Measurements from ENCODE around the gene KCND2.
"Not testable (repeated sequence)": the region's sequence is repeated elsewhere in the genome, so short reads cannot be mapped to it uniquely, and the experiment has no call there.

Gene KCND2

DNA sequence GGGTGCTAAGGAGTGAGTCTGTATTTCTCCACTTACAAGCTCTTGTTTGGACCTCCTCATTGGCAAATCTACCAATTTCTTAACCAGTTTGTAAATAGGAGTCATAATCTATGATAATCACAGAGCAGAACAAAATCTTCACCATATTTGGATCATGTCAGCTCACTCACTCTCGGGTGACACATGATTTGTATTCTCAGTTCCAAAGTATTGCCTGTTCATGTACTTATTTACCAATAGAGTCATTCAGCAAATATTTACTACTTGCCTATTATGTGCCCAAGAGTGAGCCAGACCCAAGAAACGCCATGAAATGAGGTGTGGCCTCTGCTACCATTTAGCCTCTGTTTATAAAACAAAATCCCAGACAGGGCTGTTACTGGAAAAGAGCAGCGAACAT lies 470.2 kb downstream of the KCND2 start:
- DNase-seq (ENCODE audit: low read depth) = no peak

DNA sequence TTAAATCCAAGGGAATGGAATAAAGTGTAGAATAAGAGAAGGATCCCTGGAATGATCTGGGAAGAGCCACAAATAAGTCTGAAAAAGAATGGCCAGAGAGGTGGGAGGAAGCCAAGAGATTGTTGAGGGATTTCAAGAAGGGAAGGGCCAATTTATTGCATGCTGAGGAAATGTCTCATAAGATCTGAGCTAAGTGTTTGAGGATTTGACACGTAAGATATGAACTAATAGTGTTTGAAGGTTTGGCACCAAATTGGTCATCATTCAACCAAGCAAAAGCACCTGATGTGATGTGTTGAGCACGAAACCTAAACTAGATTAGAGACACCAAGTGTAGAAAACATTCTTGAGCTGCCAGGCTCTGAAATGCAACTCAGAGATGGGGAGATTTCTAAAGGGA lies 487.1 kb downstream of the KCND2 start:
- DNase-seq (ENCODE audit: low read depth) = no peak

DNA sequence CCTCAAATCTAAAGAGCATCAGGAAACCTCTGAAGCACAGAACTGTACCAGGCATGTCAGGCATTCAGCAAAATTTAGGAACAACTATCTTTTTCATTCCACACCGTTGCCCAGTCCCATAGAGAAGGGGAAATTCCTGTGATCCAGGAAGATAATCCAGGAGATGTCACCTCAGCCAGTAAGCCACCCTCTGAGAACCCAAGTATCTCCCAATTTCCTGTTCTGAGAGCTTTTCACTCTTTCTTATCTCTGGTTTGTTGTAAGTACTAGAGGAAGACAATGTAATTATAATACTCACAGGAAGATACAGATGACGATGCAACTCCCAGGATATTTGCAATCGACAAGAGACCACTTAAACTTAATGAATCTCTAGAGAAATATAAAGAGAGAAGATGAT lies 487.9 kb downstream of the KCND2 start:
- no peak for DNase-seq (ENCODE audit: low read depth)

DNA sequence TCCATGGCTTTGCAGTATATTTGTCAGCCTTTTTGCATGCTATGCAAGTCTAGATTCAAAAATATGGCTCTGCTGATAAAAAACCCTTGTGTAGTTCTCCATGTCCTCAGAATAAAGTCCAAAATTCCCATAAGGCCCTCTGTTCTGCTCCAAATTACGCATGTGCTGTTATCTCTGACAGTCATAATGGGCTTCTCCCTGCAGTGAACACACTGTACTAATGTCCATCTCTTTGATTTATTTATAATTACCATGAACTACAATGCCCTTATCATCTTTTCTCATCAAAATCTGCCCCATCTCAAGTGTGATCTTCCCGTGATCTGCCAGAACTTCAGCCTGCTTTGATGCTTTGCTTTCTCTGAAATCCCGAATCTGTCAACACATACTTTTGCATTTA lies 497.2 kb downstream of the KCND2 start:
- no peak for DNase-seq (ENCODE audit: low read depth)

DNA sequence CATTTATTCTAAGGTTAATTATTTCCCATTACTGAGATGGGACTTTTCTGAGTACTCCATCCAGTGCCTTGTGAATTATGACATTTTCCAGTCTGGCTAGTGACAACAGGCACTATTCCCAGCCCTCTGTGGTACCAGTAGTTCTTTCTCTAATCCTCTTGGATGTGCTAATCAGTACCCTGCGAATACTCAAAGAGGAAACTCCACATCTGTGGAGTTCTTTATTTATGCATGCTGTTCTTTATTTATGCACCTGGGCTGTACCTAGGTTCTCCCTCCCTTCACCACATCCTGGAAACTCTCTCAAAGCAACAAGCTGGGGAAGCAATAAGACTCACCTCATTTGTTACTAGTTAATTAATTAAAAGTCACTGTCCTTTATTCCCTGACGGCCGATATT lies 501.5 kb downstream of the KCND2 start:
- DNase-seq (ENCODE audit: low read depth) = no peak

DNA sequence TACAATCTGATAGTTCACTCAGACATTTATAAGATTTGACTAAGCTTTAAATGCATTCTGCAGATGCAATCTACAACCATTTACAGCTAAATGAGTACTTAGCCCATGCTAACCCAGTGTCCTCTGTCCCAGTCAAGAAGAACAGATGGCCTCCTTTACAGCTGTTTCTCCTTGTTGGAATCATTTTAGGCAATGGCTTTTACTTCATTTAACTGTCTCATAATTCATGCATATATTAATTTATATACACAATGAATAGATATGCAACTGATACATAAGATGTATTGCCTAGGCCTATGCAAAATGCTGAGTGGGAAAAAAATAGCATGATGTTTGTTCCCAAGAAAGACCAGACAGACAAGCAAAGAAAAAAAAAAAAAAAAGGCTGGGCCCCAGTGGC lies 502.8 kb downstream of the KCND2 start:
- DNase-seq (ENCODE audit: low read depth) = no peak

DNA sequence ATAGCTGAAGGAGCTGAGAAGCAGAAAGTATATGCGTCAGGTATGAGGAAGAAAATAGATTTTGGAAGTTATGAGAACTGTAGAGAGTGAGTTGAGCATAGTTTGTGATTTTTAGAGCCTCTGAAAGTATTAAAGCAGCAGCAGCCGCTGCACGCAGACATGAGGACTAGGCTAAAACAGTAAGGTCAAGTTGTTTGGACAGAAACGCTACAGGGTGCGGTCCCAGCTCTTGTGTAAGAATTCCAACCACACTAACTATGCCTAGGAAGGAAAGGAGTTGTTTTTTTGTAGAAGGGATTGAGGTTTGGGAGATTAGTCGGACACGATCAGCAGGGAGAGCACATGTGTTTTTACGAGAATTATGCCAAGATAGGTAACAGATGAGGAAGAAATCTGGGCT lies 506.1 kb downstream of the KCND2 start:
- DNase-seq (ENCODE audit: low read depth) = not testable (repeated sequence)

DNA sequence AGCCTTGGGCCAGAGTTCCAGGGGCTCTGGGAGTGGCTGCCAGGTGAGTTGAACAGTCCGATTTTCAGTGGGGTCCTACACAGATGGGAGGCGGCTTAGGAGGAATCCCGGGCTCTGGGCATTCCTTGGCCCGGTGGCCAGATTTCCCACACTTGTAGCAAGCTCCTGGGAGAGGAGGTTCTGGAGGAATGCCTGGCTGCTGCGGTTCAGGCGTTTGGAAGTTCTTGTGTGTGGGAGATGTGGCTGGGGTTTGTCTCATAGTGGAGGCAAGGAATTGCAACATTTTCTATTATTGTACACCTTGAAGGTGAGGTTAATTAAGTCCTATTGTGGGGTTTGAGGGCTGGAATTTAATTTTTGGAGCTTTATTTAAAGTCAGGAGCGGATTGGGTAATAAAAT lies 507.5 kb downstream of the KCND2 start:
- not testable (repeated sequence) for DNase-seq (ENCODE audit: low read depth)

DNA sequence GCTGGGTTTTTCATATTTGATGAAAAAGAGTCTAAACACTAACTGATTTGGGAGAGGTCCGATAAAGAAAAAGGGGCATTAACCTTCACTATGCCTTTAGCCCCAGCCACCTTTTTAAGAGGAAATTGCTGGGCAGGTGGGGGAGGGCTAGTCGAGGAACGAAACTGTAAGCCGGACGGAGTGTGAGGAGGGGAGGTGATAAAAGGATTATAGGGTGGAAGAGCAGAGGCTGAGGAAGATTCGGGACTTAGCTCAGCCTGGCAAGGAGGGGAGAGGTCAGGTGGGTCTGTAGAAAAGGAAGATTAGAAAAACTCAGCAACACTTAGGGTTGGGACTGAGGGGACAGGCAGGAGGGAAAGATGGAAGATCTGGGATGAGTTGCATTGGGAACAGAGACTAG lies 508.0 kb downstream of the KCND2 start:
- no peak for DNase-seq (ENCODE audit: low read depth)

DNA sequence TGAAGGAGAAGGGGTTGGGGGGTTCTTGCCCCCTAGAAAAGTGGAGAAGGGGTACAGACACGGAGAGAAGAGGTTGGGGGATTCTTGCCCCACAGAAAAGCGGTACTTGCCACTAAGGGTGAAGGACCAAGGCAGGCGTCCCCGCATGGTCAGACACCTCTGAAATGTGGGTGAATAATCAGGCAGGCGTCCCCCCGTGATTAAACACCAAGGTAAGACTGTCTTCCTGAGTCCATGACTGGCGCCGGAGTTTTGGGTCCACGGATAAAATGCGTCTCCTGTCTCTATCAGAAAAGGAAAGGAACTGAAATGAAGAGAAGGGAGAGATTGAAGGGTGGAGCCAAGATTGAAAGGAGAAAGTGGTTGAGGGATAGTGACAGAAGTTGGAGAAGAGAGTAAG lies 508.9 kb downstream of the KCND2 start:
- not testable (repeated sequence) for DNase-seq (ENCODE audit: low read depth)

DNA sequence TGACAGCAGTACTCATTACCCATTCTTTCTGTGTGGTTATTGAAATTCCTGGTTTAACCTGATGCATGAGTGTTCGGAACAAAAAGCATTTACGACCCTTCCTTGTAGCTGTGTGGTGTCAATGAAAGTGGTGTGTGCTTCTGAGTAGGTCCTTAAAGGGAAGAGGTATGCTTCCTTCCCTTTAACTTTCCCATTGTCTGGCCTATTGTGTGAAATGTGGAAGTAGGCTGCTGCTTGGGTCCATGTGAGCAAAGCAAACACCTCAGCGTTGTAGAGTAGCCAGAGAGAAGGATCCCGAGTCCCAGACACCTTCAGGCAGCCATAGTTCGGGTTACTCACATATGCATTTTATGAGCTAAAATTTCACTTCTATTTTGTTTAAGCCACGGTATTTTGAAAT lies 510.3 kb downstream of the KCND2 start:
- DNase-seq (ENCODE audit: low read depth) = no peak

DNA sequence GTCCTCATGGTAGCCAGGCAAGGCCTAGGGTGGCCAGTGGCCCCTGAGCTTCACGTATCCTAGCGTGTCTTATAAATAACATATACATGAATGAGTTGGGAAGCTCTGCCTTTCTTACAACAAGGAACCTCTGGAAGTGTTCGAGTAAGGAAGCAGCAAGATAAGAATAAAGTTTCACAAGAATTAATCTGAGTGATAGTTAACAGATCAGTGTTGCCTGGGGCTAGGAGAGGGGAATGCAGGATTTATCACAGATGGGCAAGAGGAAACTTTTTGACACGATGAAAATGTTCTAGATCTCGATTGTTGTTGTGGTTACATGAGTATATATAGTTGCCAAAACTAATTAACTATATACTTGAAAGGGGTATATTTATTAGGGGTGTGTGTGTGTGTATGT lies 510.7 kb downstream of the KCND2 start:
- DNase-seq (ENCODE audit: low read depth) = no peak

DNA sequence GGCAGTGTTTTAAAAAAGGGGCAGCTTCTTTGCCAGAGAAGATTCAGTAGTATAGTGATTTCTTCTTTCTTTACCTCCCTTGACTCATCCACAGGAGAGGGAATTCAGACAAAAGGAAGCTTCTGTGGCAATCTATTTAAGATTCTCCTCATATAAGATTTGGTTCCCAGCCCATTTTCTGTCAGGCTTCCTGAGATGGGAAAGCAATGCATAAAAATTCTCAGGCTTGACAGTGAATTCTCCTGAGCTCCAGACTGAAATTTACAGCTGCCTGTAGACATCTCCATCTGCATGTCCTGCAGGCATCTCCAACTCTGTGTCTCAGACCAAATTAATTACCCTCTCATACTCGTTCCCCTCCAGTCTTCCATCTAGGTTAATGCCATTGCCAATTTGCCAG lies 512.1 kb downstream of the KCND2 start:
- no peak for DNase-seq (ENCODE audit: low read depth)

DNA sequence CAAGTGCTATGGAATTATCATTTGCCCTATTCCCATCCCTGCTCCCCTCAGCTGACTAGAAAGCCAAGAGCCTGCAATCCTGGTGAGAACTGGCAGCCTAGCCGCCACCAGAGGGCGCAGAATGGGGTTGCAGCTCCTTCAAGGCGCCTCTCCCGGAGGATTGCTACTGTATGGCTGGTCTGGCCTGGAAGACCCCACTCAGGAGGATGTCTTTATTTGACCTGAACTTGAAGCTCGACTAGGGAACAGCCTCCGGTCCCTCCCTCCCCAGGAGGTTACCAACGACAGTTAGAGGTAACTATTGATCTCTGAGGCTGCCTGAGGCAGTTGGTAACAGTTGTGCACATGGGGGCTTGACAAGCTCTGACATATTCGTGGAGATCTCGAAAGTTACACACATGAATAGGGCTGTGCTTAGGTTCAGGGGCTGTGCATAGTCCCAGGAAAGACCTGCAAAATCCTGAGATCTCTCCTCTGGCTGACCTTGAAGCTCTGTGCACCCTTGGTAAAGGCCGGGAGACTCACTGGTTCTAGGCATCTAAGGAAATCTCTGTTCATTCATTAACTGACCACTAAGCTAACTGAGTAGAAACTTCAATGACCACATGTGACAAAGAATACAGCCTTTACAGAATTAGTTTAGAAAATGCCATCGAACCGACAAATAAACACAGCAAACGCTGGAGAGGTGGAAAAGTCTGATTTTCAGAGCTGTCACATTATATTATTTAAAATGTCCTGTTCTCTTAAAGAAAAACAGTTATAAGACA lies 519.3 kb downstream of the KCND2 start:
- DNase-seq (ENCODE audit: low read depth) = peak; percentile 47

DNA sequence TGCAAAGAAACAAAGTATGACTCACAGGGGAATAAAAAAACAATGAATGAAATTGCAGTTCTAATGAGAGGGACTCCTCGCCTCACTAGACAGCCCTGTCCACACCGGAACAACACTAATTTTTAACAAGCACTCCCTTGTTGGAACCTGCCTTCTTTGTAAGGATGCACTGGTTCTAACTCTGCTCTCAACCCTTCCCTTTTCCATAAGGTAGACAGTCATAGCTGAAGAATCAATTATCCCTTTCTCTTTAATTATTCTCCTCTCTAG lies 519.8 kb downstream of the KCND2 start:
- DNase-seq (ENCODE audit: low read depth) = no peak

DNA sequence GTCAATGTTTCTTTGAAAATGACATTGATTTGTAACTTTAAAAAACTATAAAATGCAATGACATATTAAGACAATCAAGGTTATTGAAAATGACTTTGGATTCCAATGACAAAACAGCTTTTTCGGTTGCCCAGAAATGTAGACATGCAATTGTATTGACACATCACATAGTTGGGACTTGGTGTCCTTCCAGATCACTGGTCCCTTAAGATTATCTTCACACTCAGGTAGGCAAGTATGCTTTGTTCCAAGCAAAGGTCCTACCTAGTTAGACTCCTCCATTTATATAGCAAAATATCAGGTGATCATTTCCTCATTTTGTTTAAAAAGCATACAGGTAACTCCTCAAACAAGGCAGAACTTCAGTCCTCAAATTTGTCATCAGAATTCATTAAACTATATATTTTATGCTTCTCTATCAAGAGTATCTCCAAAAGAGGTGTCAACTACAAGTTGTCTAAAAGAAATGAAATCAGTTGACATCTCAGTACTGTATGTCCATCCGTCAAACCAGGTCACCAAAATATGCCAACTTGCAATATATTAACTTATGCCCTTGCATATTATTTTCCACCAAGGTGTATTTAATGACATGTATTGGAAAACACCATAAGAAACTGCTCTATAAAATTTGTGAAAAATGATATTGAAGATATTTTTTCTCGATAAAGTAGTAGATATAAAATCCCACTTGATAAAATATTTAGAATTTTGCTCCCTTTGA lies 520.4 kb downstream of the KCND2 start:
- no peak for DNase-seq (ENCODE audit: low read depth)

DNA sequence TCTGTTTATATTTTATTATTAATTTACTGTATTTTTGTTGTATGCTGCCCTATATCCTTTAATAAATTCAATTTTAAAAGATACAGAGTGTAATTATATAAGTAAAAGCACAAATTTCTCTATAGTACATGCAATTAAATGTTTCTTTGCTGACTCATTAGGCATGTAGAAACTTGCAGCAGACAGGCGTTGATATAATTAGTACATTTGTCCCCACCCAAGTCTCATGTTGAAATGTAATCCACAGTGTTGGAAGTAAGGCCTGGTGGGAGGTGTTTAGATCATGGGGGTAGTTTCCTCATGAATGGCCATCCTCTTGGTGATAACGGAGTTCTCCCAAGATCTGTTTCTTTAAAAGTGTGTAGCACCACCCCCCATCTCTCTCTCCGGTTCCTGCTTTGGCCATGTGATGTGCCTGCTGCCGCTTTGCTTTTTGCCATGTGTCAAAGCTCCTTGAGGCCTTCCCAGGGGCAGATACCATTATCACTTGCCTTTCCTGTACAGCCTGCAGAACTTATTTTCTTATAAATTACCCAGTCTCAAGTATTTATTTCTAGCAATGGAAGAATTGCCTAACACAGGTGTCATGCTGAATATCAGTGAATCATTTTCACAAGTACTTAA lies 521.2 kb downstream of the KCND2 start:
- DNase-seq (ENCODE audit: low read depth) = no peak

DNA sequence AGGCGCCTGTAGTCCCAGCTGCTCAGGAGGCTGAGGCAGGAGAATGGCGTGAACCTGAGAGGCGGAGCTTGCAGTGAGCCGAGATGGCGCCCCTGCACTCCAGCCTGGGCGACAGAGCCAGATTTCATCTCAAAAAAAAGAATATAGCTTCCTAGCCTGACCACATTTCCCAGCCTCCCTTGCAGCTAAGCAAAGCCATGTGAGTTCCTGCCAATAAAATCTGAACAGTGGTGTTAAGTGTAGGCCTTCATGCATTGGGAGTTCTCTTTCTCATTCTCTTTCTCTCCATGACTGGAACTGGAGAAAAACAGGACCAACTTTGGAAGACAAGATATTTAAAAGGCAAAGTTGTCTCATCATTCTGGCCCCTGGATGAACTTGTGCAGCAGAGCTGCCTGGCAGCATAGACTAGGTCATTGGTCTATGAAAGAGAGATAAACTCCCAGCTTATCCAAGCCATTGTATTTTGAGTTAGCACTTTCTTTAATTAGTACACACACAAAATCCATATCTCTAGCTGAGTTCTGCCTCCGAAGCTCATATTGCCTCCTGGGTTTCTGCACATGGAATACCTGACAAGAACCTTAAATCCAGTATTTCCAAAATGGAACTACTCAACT lies 524.2 kb downstream of the KCND2 start:
- DNase-seq (ENCODE audit: low read depth) = no peak

DNA sequence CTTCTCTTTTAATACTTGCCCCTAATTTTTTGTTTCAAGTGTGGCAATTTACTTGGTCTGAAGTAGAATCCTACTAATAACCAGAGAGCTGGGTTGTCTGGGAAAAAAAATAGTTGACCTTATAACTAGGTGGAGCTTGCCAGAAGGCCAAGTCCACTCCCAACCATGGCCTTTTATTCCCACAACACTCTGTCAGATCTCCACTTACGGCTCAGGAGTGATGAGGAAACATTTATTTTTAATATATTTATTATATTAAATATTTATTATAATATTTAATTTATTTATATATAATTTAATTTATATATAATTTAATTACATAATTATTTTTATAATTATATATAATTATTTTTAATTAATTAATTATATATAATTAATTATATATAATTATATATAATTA lies 526.2 kb downstream of the KCND2 start:
- no peak for DNase-seq (ENCODE audit: low read depth)
